ENCODE results near the gene OR51Q1. TPM values are rescaled to one million over a fixed set of nuclear protein-coding genes. Genes with fewer than 3 reads are reported as not detected.

The OR51Q1 gene
- total and polyA plus RNA-seq, 2 of the 13 experiments (the other 11 are each of a cell fraction or from before 2014, with no cell fraction given): not detected

GRCh38 chr11:5384335-5384734 is 37.6 kb upstream of the OR51Q1 start (continued):
- TF ChIP-seq HINFP (CRISPR knock-in tag; IDR thresholded peaks at IDR 0.05; ENCODE audit: low read depth) (no peak), ZNF740 (CRISPR knock-in tag; IDR thresholded peaks at IDR 0.05) (no peak), SP4 (CRISPR knock-in tag; IDR thresholded peaks at IDR 0.05) (no peak), ZXDC (CRISPR knock-in tag; IDR thresholded peaks at IDR 0.05) (no peak), KLF16 (CRISPR knock-in tag; IDR thresholded peaks at IDR 0.05) (no peak), ZSCAN21 (CRISPR knock-in tag; IDR thresholded peaks at IDR 0.05; ENCODE audit: borderline replicate concordance) (no peak), ZNF746 (CRISPR knock-in tag; IDR thresholded peaks at IDR 0.05) (no peak), RFXANK (CRISPR knock-in tag; IDR thresholded peaks at IDR 0.05) (no peak)
- TF ChIP-seq, protein P1, sequence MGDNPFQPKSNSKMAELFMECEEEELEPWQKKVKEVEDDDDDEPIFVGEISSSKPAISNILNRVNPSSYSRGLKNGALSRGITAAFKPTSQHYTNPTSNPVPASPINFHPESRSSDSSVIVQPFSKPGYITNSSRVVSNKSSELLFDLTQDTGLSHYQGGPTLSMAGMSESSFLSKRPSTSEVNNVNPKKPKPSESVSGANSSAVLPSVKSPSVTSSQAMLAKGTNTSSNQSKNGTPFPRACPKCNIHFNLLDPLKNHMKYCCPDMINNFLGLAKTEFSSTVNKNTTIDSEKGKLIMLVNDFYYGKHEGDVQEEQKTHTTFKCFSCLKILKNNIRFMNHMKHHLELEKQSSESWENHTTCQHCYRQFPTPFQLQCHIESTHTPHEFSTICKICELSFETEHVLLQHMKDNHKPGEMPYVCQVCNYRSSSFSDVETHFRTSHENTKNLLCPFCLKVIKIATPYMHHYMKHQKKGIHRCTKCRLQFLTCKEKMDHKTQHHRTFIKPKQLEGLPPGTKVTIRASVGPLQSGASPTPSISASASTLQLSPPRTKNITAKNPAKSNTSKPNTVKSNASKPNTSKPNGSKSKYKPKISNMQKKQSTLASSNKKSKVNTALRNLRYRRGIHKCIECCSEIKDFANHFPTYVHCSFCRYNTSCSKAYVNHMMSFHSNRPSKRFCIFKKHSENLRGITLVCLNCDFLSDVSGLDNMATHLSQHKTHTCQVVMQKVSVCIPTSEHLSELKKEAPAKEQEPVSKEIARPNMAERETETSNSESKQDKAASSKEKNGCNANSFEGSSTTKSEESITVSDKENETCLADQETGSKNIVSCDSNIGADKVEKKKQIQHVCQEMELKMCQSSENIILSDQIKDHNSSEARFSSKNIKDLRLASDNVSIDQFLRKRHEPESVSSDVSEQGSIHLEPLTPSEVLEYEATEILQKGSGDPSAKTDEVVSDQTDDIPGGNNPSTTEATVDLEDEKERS (CRISPR knock-in tag; IDR thresholded peaks at IDR 0.05): no peak

Measured in HepG2 (cell line).